WTC11 (cell line): ENCODE results near the gene RDH16. TPM values are rescaled to one million over a fixed set of nuclear protein-coding genes. Genes with fewer than 3 reads are reported as not detected.

Experiments used
- ATAC-seq: fragments of 200-7000 bp; cut with Tn5 transposase; 2 replicates; pipeline ENCODE4 v1.10.0; 2021; ENCODE audit warnings: mild to moderate bottlenecking, moderate library complexity
- CTCF ChIA-PET: fragments of 300-600 bp; sonication (Branson Sonifier 250); formaldehyde crosslinking; loops from one replicate; lab custom pipeline; 2021; ENCODE audit warnings: antibody characterized with exemption; lab: Charles Lee
- POLR2A ChIA-PET: fragments of 350-600 bp; sonication (Branson Sonifier 250); formaldehyde crosslinking; loops from one replicate; lab custom pipeline; 2021; ENCODE audit warnings: antibody characterized with exemption; lab: Charles Lee
- DNase-seq: peaks from one replicate; pipeline ENCODE4 v3.0.0; 2021; ENCODE audit warnings: low spot score
- H3K27ac Mint-ChIP-seq: 2 replicates; pipeline ENCODE4 v1.8.0; 2021; ENCODE audit warnings: mixed read lengths
- H3K27me3 Mint-ChIP-seq: 2 replicates; pipeline ENCODE4 v1.8.0; 2021; ENCODE audit warnings: low read depth, mild to moderate bottlenecking, moderate library complexity, mixed read lengths
- H3K36me3 Mint-ChIP-seq: 2 replicates; pipeline ENCODE4 v1.8.0; 2021; ENCODE audit warnings: mixed read lengths
- H3K4me1 Mint-ChIP-seq: 2 replicates; pipeline ENCODE4 v1.8.0; 2022; ENCODE audit warnings: mixed read lengths
- H3K4me3 Mint-ChIP-seq: 2 replicates; pipeline ENCODE4 v1.8.0; 2021; ENCODE audit warnings: mild to moderate bottlenecking, moderate library complexity, mixed read lengths
- H3K9me3 Mint-ChIP-seq: 2 replicates; pipeline ENCODE4 v1.8.0; 2021; ENCODE audit warnings: mixed read lengths
- ATF6 ChIP-seq: sonication (generic); formaldehyde crosslinking; IDR thresholded peaks from 2 replicates; pipeline ENCODE4 v1.8.1; 2023; ENCODE audit warnings: mild to moderate bottlenecking, missing genetic modification reagents
- FOXK1 ChIP-seq: sonication (generic); formaldehyde crosslinking; IDR thresholded peaks from 2 replicates; pipeline ENCODE4 v1.8.0; 2022; ENCODE audit warnings: mild to moderate bottlenecking, moderate library complexity, missing genetic modification reagents
- JUN ChIP-seq: sonication (generic); formaldehyde crosslinking; IDR thresholded peaks from 2 replicates; pipeline ENCODE4 v1.8.0; 2023; ENCODE audit warnings: mild to moderate bottlenecking, missing genetic modification reagents
- MXD4 ChIP-seq: fragments of 250-450 bp; sonication (Bioruptor Pico); IDR thresholded peaks from 2 replicates; pipeline ENCODE4 v1.8.0; 2021; ENCODE audit warnings: mild to moderate bottlenecking, moderate library complexity, borderline replicate concordance
- NFATC4 ChIP-seq: fragments of 250-450 bp; sonication (Bioruptor Pico); IDR thresholded peaks from 2 replicates; pipeline ENCODE4 v1.9.0; 2021; ENCODE audit warnings: mild to moderate bottlenecking
- RORB ChIP-seq: fragments of 250-450 bp; sonication (Bioruptor Pico); IDR thresholded peaks from 2 replicates; pipeline ENCODE4 v1.9.0; 2021; ENCODE audit warnings: mild to moderate bottlenecking
- SP1 ChIP-seq: sonication (generic); formaldehyde crosslinking; conservative IDR thresholded peaks from 2 replicates; pipeline ENCODE4 v1.8.1; 2022; ENCODE audit warnings: missing genetic modification reagents
- TP53 ChIP-seq: sonication (generic); formaldehyde crosslinking; IDR thresholded peaks from 2 replicates; pipeline ENCODE4 v1.8.1; 2023; ENCODE audit warnings: mild to moderate bottlenecking, missing genetic modification reagents
- ZNF121 ChIP-seq: sonication (generic); formaldehyde crosslinking; IDR thresholded peaks from 2 replicates; pipeline ENCODE4 v1.8.0; 2023; ENCODE audit warnings: missing genetic modification reagents
- ZNF219 ChIP-seq: sonication (generic); formaldehyde crosslinking; IDR thresholded peaks from 2 replicates; pipeline ENCODE4 v1.8.0; 2023; ENCODE audit warnings: missing genetic modification reagents, mild to moderate bottlenecking, borderline replicate concordance
- ZNF423 ChIP-seq: fragments of 250-450 bp; sonication (Bioruptor Pico); IDR thresholded peaks from 2 replicates; pipeline ENCODE4 v2.1.2; 2022; ENCODE audit warnings: mild to moderate bottlenecking, moderate library complexity
- ZNF532 ChIP-seq: fragments of 250-450 bp; sonication (Bioruptor Pico); IDR thresholded peaks from 2 replicates; pipeline ENCODE4 v1.9.0; 2021; ENCODE audit warnings: mild to moderate bottlenecking, borderline replicate concordance
- ZNF671 ChIP-seq: fragments of 250-450 bp; sonication (Bioruptor Pico); IDR thresholded peaks from 2 replicates; pipeline ENCODE4 v1.8.0; 2021; ENCODE audit warnings: mild to moderate bottlenecking
- ZSCAN18 ChIP-seq: fragments of 250-450 bp; sonication (Bioruptor Pico); IDR thresholded peaks from 2 replicates; pipeline ENCODE4 v2.1.2; 2022; ENCODE audit warnings: mild to moderate bottlenecking, moderate library complexity
- total RNA-seq: library from RNA; stranded (reverse); gene quantifications from 3 replicates; pipeline ENCODE4 v1.2.3, GENCODE V29; 2021
- TF ChIP-seq, protein P1 (sequence below): sonication (generic); formaldehyde crosslinking; IDR thresholded peaks from 2 replicates; pipeline ENCODE4 v1.8.1; 2022; ENCODE audit warnings: low read depth, missing genetic modification reagents, borderline replicate concordance
- TF ChIP-seq, protein P2 (sequence below): sonication (generic); formaldehyde crosslinking; IDR thresholded peaks from 2 replicates; pipeline ENCODE4 v1.8.0; 2022; ENCODE audit warnings: mild to moderate bottlenecking, missing genetic modification reagents
- TF ChIP-seq, protein P3 (sequence below): sonication (generic); formaldehyde crosslinking; IDR thresholded peaks from 2 replicates; pipeline ENCODE4 v1.8.0; 2022; ENCODE audit warnings: mild to moderate bottlenecking, missing genetic modification reagents

Gene RDH16
- total RNA-seq, 1 experiment from 2014 or later = 1.0 TPM

- TF ChIP-seq ZNF532 (CRISPR knock-in tag) (no peak), ZNF671 (CRISPR knock-in tag) (no peak), ZNF121 (CRISPR knock-in tag) (no peak), JUN (no peak), FOXK1 (CRISPR knock-in tag) (no peak), ATF6 (CRISPR knock-in tag) (no peak), NFATC4 (CRISPR knock-in tag) (no peak), MXD4 (no peak), SP1 (CRISPR knock-in tag) (no peak), TP53 (CRISPR knock-in tag) (no peak), ZNF219 (no peak), RORB (CRISPR knock-in tag) (no peak), ZNF423 (no peak)
- TF ChIP-seq, protein P1, sequence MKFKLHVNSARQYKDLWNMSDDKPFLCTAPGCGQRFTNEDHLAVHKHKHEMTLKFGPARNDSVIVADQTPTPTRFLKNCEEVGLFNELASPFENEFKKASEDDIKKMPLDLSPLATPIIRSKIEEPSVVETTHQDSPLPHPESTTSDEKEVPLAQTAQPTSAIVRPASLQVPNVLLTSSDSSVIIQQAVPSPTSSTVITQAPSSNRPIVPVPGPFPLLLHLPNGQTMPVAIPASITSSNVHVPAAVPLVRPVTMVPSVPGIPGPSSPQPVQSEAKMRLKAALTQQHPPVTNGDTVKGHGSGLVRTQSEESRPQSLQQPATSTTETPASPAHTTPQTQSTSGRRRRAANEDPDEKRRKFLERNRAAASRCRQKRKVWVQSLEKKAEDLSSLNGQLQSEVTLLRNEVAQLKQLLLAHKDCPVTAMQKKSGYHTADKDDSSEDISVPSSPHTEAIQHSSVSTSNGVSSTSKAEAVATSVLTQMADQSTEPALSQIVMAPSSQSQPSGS (CRISPR knock-in tag) = no peak
- TF ChIP-seq, protein P2, sequence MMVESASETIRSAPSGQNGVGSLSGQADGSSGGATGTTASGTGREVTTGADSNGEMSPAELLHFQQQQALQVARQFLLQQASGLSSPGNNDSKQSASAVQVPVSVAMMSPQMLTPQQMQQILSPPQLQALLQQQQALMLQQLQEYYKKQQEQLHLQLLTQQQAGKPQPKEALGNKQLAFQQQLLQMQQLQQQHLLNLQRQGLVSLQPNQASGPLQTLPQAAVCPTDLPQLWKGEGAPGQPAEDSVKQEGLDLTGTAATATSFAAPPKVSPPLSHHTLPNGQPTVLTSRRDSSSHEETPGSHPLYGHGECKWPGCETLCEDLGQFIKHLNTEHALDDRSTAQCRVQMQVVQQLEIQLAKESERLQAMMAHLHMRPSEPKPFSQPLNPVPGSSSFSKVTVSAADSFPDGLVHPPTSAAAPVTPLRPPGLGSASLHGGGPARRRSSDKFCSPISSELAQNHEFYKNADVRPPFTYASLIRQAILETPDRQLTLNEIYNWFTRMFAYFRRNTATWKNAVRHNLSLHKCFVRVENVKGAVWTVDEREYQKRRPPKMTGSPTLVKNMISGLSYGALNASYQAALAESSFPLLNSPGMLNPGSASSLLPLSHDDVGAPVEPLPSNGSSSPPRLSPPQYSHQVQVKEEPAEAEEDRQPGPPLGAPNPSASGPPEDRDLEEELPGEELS (CRISPR knock-in tag) = no peak
Measured at GRCh38 chr12:56908136-56908535, 49.3 kb downstream of the RDH16 start (continued).

- ATAC-seq = no peak
- Mint-ChIP-seq H3K36me3 (peaks cover 35% of the 10 kb centered on the region), H3K9me3 (peaks cover 70% of the 10 kb centered on the region), H3K27me3 (peaks cover 15% of the 10 kb centered on the region), H3K27ac (no peak overlapping the region), H3K4me3 (no peak overlapping the region), H3K4me1 (no peaks in the 10 kb centered on the region)
- POLR2A ChIA-PET = no interaction called here
- CTCF ChIA-PET = no interaction called here
- no peak for DNase-seq
- TF ChIP-seq, protein P3, sequence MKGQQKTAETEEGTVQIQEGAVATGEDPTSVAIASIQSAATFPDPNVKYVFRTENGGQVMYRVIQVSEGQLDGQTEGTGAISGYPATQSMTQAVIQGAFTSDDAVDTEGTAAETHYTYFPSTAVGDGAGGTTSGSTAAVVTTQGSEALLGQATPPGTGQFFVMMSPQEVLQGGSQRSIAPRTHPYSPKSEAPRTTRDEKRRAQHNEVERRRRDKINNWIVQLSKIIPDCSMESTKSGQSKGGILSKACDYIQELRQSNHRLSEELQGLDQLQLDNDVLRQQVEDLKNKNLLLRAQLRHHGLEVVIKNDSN = no peak
- TF ChIP-seq ZSCAN18 = no peak
Measured at GRCh38 chr12:56905852-56906251, 51.6 kb downstream of the RDH16 start.
